H4 (cell line): ENCODE data around the gene HMX1. TPM values are rescaled to one million over a fixed set of nuclear protein-coding genes. Genes with fewer than 3 reads are reported as not detected.

Source experiments
- DNase-seq: peaks from one replicate; pipeline ENCODE4 v3.0.0-alpha.2; 2015; ENCODE audit warnings: low spot score
- total RNA-seq: library from RNA; depleted of rRNA; stranded (reverse); fragments of >200 nt; shearing (Covaris generic); gene quantifications from 2 replicates; pipeline ENCODE4 v1.2.3, GENCODE V29; 2014

HMX1 gene
- total RNA-seq, 1 experiment from 2014 or later: 5.1 TPM

DNA sequence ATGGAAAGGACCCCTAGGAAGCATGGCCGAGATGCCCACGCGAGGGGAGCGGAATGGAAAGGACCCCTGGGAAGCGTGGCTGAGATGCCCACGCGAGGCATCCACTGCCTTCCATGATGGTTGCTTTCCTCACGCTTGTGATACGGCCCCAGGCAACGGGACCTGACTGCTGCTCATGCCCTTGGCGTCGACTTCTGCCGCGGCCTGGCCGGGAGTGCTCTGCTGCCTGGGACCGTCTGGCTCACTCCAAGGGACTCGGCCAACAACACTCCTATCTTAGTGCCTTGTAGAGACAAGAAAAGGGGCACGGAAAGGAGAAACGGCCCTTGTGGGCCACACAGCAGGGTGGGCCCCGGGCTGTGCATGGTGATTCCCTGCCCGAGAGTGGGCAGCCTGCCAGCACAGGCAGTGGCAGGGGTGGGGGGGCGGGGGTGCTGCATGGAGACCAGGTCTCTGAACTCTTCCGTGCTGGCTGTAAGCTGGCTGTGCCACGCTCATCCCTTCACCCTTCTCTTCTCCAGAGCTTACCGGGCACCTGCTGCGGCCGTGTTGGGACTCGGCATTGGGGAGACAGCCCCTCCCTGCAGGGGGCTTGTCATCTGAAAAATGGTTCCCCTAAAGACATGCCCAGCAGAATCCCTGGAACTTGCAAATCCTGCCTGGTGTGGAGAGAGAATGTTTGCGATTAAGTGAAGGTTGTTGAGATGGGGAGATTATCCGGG is 38.6 kb upstream of the HMX1 start:
- DNase-seq: no peak

DNA sequence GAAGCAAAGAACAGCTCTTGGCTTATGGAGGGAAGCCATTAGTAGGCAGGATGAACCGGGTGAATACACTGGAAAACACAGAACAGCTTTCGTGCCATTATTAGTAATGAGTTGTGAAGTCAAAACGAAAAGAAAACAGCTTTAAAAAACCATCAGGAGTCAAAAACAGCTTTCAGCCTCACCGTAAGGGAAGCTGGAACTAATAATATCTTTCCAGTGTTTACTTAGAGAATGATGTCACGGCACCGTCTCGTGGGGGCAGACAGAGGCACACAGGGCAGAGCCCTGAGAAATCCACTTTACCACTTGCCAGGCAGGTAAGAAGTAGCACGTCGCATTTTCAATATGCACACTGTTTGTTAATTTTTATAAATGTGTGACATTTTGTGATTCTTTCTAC is 37.9 kb upstream of the HMX1 start:
- DNase-seq: peak; percentile 62

DNA sequence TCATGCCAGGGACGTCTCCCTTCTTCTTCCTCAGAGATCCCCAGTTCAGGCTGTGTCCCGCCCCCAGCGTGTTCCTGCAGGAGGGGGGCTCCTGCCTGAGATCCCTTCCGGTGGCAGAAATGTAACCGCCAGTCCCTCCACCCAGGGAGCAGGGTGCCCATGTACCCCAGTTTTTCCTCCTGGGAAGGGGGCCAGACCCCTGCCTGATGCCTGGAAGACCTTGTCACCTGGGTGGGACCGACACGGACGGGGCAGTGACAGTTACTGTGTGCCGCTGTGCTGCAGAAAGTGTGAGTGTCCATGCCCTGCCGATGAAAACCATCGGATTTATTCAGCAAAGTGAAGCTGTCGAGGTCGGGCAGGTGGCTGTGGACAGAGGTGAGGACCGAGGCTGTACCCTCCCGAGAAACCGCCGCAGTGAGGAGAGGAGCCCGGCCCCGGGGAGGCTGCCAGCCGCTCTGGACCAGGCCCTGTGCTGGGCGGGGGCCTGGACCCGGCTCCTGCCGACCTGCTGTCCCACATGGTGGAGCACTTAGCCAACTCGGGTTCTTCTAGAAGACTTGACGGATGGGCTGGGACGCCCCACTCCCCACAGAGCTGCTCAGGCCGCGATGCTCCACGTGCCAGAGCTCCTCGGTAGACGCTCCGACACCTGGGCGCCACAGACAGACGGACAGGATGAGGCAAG is 36.7 kb upstream of the HMX1 start:
- DNase-seq: no peak

DNA sequence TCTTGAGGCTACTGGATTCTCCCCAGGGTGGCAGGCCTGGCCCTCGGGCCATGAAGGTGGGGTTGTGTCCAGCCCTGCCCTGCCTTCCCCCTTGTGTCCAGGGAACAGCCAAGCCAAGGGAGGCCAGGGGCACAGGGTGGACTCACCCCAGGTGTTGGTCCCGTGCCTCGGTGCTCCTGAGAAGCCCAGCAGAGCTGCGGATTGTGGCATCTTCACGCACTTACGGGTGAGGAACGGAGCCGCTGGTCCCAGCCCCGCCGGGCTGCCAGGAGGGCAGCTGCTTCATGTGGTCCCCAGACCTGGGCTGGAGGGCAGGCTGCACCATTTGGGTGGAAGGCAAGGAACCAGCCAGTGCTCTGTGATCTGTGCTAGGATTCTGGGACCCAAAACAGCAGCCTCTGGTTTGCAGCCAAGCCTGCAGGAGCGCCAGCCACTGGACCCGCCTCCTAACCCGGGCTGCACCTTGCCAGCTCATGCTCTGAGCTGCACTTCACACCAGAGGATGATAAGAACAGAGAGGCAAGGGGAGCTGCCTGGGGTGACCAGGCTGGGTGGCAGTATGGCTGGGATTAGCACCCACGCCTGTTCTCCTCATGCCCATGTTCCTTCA is 36.1 kb upstream of the HMX1 start:
- no peak for DNase-seq

DNA sequence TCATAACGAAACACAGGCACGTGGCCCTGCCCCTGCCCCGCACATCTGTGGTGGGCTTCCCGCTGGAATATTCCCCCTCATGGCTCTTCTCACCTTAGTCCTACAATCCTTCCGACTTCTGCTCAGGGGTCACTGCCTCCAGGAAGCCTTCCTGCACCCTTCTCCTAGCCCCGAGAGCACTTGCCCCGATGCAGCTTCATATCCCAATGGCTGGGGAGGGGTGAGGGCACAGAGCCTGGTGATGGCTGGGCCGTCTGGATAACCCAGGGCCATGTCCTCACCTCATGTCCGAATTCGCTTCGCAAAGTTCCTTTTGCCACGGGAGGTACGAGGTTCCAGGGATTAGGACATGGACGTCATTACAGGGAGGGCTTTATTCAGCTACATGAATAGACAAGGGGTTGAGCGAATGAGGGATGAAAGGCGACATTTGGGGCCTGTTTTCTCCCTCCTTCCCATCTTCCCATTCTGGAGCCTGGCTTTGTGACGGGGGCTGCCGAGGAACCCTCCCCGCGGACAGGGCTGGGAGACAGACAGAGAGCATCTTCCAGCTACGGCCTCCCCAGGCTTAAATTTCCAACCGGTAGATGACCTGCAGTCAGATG is 35.5 kb upstream of the HMX1 start:
- no peak for DNase-seq

DNA sequence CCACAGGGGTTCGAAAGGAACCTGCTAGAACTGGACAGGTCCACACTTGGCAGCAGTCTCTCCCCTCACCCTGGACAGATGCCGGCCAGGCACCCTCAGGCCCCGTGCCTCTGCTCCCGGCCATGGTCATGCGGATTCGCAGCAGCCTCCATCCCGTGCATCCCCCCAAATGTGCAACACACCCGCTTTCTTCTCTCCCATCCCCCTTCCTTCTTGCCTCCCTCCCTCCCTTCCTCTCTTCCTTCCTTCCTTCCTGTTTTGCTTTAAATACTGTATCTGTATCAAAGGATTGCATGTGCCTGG is 35.0 kb upstream of the HMX1 start:
- no peak for DNase-seq

DNA sequence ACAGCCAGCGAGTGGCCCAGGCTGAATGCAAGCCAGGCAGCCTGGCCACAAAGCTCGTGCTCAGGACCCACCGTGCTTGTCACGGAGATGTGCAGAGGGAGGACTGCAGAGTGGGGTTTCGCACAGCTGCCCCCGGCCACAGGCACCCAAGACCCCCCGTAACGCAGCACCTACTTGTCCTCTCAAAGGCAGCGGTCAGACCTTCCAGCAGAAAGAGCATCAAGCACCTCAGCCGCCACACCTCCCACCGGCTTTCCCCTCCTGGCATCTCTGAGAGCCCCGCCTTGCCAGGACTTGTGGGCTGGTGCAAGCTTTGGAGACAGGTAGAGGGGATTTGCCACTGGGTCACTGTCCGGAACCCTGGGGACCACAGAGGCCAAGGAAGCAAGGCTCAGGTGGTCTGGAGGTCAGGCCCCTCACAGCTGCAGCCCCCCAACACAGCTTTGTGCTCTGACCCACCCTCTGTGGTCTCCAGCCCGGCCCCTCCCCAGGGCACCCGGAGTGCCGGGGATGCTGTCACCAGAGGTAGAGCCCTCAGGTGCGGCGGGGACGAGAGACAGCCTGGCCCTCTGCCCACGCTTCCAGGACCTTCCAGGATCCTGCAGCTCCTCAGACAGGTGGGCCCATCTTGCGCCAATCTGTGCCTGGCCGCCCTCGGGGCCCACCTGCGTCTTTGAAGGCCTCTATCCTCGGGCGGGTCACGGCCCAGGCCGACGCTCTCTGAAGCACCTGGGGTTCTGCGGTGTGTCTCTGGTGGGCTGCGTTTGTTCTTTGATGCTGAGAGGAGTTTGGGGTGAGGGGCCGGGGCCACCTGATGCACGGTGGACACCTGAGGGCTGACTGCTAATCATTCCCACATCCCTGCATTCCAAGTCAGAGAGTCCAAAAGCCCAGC is 34.4 kb upstream of the HMX1 start:
- no peak for DNase-seq

DNA sequence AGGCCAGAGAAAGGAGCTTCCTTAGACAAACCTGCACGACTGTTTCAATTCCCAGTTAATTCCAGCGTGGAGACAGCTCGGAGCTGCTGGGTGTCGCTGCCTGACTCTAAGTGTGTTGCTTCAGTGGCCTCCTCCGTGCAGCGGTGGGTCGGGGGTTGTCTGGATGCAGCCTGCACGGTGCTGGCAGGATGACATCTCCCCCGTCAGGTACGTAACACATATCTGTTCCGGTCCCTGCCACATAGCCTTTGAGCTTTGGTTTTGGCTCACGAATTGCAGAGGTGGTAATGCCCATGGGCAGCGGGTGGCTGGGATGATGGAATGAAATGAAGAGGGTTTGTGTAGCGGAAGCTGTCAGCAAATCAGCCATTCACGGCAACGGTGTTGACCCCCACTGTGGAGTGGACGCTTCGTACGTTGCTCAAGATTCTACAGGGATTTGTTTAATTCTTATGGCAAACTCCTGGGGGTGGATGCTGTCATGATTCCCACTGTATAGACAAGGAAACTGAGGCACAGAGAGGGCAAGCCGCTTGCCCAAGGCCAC is 33.7 kb upstream of the HMX1 start:
- DNase-seq: no peak

DNA sequence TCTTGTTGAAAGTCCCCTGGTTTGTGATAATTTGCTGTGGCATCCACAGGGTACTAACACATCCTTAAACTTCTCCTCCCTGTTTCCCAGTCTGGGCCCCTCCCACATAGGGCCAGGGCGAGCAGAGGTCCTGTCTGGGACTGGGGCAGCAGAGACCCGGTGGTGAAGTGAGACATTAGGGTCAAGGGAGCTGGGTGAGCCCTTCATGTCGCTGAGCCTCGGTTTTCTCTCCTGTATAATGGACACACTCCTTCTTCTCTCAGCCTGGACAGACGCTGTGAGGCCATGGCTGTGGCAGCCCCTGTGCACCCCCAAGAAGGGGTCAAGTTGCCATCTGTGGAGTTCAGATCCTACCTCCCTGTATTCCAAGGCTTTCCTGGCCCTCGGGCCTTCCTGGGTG is 33.0 kb upstream of the HMX1 start:
- DNase-seq: no peak

DNA sequence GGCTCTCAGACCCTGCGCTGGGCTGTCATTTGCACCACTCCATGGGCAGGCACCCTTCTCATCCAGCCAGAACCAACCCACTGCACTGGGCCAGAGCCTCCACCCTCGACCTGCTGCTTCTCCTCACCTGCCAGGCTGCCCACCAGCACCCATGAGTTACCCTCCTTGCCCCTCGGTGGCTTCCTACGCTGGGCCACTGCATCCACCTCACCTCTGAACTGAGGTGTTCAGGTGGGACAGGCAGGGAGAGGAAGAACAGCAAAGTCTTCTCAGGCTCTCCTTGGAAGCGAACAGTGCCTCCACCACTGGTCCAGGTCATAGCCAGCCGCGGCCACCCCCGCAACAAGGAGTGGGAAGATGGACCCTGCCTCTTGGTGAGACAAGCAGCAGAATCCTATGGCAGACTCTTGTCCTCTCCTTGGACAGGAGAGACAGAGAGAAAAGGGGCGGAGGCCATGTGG is 32.4 kb upstream of the HMX1 start:
- no peak for DNase-seq

DNA sequence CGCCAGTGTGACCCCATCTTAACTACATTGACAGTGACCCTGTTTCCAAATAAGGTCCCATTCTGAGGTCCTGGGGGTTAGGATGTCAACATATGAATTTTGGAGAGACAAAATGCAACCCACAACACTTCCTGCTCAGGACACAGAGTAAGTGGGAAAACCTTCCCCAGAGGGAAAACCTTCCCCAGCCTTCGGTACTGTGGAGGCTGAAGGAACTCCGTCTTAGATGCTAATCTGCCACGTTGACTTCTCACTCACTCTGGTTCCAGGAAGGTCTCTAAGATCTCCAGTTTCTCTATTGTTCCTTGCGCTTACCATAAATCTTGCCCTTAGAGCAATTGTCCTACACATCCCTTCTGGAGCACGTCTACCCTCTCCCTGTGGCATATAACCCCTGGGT is 29.7 kb upstream of the HMX1 start:
- no peak for DNase-seq

DNA sequence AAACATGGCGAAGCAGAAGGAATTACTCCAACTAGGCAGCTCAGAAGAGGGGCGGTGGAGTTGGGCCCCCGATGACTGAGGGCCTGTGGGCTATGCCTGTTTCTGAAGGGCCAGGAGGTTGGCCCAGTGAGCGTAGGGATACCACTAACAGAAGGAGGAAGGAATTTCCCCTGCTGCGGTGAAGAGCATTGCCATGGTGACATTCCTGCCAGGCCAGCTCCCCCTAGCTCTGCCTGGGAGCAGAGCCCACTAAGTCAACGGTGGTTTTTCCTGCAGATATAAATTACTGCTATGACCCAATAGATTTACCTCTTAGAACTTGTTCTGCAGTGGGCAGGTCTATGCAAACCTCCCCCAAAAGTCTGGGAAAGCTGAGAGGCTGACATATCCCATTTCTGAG is 28.9 kb upstream of the HMX1 start:
- no peak for DNase-seq

DNA sequence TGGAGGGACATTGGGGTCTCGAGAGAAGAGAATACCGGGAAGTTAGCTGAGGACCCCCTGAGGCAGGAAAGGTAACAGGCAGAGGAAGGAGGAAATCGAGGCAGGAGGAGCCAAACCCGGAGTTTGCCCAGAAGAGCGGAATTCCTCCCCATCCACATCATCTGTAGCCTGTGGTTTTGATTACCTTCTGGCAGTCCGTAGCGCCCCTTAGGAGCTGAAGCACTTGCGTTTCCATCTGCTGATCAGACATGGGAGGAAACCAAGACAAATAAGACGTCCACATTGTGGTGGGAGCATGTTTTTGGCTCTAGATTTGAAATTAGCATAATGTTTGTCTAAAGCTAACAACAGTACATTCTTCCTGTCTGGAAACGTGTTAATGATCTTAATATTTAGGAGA is 26.8 kb upstream of the HMX1 start:
- DNase-seq: no peak

DNA sequence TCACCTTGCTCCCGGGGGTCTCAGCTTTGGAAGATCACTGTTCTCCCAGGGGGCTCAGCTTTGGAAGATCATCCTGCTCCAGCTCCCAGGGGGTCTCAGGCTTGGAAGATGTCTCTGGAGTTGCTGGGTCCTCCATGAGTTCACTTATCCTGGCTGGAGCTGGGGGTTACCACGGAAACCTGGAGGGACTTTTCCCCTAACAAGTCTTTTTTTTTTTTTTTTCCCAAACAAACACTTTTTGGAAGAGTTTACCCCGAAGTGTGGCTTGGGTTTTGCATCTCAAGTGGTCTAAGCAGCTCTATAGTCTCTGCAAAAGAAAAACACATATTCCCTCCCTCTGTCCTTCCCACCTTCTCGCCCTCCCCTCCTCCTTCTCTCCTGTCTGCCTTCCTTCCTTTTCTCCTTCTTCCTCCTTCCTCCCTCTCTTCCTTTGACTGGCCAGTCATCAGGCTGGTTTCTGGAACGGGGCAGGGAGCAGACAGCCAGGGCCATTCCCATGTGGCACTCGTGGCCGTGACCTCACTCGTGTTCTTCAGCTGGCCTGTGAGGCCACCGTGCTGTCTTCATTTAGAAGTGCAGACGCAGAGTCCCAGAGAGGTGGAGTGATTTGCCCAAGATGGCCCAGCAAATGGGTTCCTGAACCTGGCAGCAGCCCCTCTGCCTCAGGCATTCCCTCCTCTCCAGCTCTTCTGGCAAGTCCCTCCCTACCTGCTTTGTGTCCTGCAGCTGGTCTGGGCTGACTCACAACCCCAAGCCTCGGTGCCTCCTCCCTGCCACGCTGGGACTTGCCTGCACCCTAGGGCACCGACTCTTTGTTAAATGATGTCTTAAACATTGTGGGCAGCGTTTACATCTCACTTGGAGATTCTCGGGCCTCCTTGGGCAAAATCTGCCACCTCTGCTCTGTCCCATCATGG is 25.9 kb upstream of the HMX1 start:
- peak; percentile 43 for DNase-seq

DNA sequence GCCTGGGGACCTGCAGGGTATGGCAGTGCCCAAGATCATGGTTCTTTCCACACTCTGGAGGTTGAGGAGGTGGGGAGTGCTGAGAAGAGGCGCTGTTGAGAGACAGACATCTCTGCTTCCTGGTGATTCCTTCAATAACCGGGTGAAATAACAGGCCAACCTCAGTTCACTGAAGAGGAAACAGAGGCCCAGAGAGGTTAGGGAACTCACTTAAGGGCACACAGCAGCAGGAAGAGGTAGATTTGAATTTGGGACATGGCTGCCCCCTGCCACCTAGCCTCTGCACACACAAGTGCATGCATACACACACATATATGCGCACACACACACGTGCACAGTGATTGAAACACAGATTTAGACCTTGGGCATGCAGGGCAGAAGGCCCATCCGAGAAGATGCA is 24.9 kb upstream of the HMX1 start:
- DNase-seq: no peak

DNA sequence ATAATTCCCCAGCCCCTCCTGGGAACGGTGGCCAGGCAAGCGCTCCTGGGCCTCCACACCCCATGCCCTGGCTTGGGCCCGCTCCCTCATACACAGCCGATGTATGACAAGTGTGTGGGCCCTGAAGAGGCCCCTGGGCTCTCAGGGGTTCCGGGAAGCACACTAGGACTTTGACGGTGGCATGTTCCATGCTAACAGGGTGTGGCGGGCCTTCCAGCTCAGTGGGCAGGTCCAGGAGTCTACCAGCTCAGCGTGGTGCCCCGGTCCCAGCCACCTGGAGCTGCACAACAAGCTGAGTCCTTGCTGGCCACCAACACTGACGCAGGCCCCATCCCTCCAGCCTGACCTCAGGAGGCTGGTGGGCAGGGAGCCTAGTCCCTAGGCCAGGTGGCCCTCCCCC is 24.4 kb upstream of the HMX1 start:
- DNase-seq: no peak

DNA sequence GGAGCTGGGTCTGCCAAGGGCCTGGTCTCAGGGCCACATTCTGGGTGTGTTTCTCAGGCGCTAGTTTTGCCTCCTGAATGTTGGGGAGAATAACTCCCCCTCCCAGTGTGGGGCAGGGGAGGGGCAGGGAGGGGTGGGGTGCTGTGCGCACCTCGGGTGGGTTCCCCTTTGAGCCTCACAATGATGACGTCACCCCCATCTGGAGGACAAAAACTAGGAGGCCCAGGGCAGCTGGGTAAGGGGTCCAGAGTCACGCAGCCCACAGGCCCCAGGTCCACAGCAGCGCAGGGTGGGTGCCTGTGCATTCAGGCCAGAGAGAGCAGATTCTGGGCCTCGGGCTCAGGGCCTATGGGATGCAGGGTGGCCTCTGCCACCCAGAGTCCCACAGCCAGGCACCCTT is 23.7 kb upstream of the HMX1 start:
- no peak for DNase-seq

DNA sequence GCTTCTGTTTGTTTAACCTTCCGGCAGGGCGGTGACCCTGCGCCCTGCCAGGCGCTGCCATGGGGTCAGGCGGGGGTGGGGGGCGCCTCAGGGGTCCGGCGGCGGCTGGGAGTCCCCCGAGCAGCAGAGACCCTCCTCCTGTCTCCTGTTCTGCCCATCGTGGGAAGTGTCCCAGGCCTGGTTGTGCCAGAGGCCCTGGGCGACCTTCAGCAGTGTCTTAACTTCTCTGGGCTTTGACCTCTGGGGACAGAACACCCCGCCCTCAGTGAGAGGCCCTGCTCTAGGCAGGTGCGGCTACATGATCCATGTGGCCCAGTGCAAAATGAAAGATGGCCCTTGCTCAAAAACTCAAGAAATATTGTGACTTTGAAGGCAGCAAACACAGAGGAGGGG is 22.8 kb upstream of the HMX1 start:
- DNase-seq: no peak

DNA sequence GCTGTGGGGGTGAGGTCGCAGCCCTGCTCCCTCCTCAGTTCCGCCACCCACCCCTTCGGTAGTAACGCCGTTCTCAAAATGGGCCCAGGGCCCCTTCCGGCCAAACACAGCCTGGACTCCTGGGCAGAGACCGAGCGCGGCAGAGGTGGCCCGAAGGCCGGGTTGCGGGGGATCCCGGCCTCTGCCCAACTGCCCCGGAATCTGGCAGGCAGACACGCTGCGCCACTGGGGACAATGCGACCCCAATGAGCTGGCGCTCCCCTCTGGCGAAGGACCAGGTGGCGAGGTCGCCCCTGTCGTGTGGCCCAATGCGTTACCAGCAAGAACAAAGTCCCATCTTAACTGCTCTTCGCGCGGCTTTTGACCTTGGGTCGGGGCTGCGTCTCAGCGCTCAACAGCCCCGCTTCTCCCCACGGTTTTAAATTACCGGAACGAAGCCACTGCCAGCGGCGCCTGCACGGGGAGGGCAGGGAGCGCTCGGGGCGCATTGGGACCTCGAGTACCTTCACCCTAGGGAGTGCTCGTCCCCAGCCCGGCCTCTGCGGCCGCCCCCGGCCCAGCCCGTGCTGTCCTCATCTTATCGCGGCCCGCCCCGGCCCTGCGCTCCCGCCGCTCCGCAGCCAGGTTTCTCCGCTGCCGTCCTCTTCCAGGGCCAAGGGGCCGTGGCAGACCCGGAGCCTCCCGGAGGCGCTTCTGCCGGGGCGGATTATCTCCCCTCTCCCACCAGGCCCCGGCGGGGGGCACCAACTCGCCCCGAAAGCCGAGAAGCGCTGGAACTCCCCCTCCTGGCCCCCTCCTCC is 22.2 kb upstream of the HMX1 start:
- DNase-seq: no peak

DNA sequence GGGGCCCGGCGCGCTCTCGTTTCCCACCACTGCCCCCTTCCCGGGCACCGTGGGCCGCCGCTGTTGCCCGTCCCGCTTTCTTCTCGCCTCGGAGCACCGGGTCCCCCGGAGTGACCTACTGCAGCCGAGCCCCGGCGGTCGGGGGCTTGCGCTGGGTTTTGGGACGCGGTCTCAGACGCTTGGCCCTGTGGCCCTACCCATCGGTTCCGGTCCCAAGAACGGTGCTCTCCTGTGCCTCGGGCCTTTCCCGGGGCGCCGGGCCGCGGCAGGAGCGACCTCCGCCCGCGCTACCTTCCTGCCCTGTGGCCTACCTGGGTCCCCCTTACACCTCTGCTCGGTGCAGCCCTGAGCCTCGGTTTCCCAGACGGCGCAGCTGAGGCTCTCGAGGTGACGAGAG is 21.6 kb upstream of the HMX1 start:
- DNase-seq: no peak
